ENCODE measurements around the gene ANKRD11. TPM values are rescaled to one million over a fixed set of nuclear protein-coding genes. Genes with fewer than 3 reads are reported as not detected.
A peak's percentile ranks its signal among the peaks of the same experiment; 100 is the strongest.

ANKRD11 gene
- polyA plus RNA-seq, 1 donor from 2014 or later, result 32.5 TPM

- Histone ChIP-seq H3K9ac (ENCODE audit: low read length) (no peak overlapping the region), H3K27ac (ENCODE audit: low read length) (no peak overlapping the region), H4K20me1 (ENCODE audit: insufficient read depth) (no peaks in the 10 kb centered on the region), H3K36me3 (ENCODE audit: insufficient read depth, low read length) (no peaks in the 10 kb centered on the region), H3K79me2 (replicated peaks; ENCODE audit: insufficient read depth, low read length) (peaks cover 68% of the 10 kb centered on the region), H3K4me3 (ENCODE audit: low read length) (no peak overlapping the region), H3K4me2 (ENCODE audit: low read length) (no peak overlapping the region), H3K9me3 (ENCODE audit: low read length) (no peaks in the 10 kb centered on the region), H3F3A (ENCODE audit: insufficient read depth, low read length, poor library complexity, severe bottlenecking) (no peaks in the 10 kb centered on the region), H2AFZ (ENCODE audit: low read depth, low read length) (no peak overlapping the region), H3K9me2 (ENCODE audit: insufficient read depth, low read length) (no peaks in the 10 kb centered on the region), H3K27me3 (ENCODE audit: insufficient read depth, low read depth, low read length) (no peaks in the 10 kb centered on the region)
- TF ChIP-seq EZH2 (IDR thresholded peaks at IDR 0.05; ENCODE audit: borderline replicate concordance, insufficient read depth, low read length, poor library complexity, severe bottlenecking) (no peak), REST (IDR thresholded peaks at IDR 0.05; ENCODE audit: borderline replicate concordance) (no peak), TAF1 (IDR thresholded peaks at IDR 0.05; ENCODE audit: low read depth) (no peak), POLR2AphosphoS5 (IDR thresholded peaks at IDR 0.05) (no peak), CTCF (IDR thresholded peaks at IDR 0.05; ENCODE audit: poor library complexity, severe bottlenecking) (no peak), SMC3 (conservative IDR thresholded peaks at IDR 0.05; ENCODE audit: poor library complexity) (no peak)
Observed at GRCh38 chr16:89322321-89323119, 167.8 kb downstream of the ANKRD11 start.

- Histone ChIP-seq H4K20me1 (ENCODE audit: insufficient read depth) (no peaks in the 10 kb centered on the region), H3K9ac (ENCODE audit: low read length) (peak overlapping the region; percentile 21), H3K4me2 (ENCODE audit: low read length) (no peak overlapping the region), H3F3A (ENCODE audit: insufficient read depth, low read length, poor library complexity, severe bottlenecking) (no peaks in the 10 kb centered on the region), H3K27me3 (ENCODE audit: insufficient read depth, low read depth, low read length) (no peaks in the 10 kb centered on the region), H3K36me3 (ENCODE audit: insufficient read depth, low read length) (no peaks in the 10 kb centered on the region), H3K9me3 (ENCODE audit: low read length) (no peaks in the 10 kb centered on the region), H2AFZ (ENCODE audit: low read depth, low read length) (no peak overlapping the region), H3K4me3 (ENCODE audit: low read length) (peak overlapping the region; percentile 35), H3K9me2 (ENCODE audit: insufficient read depth, low read length) (no peaks in the 10 kb centered on the region), H3K79me2 (replicated peaks; ENCODE audit: insufficient read depth, low read length) (peaks cover 57% of the 10 kb centered on the region), H3K27ac (ENCODE audit: low read length) (no peak overlapping the region)
- TF ChIP-seq EP300 (conservative IDR thresholded peaks at IDR 0.05; ENCODE audit: poor library complexity, severe bottlenecking) (no peak), REST (IDR thresholded peaks at IDR 0.05; ENCODE audit: borderline replicate concordance) (no peak), POLR2AphosphoS5 (IDR thresholded peaks at IDR 0.05) (no peak), TAF1 (IDR thresholded peaks at IDR 0.05; ENCODE audit: low read depth) (no peak), MXI1 (conservative IDR thresholded peaks at IDR 0.05; ENCODE audit: poor library complexity, severe bottlenecking) (no peak), RAD21 (conservative IDR thresholded peaks at IDR 0.05) (no peak), EZH2 (IDR thresholded peaks at IDR 0.05; ENCODE audit: borderline replicate concordance, insufficient read depth, low read length, poor library complexity, severe bottlenecking) (no peak), CTCF (IDR thresholded peaks at IDR 0.05; ENCODE audit: poor library complexity, severe bottlenecking) (no peak), SMC3 (conservative IDR thresholded peaks at IDR 0.05; ENCODE audit: poor library complexity) (no peak)
Observed at GRCh38 chr16:89320782-89321501, 169.4 kb downstream of the ANKRD11 start.
